ENCODE data around the gene UGT1A3. TPM values are rescaled to one million over a fixed set of nuclear protein-coding genes. Genes with fewer than 3 reads are reported as not detected.

UGT1A3 gene
- total RNA-seq, 1 donor from 2014 or later = not detected

DNA sequence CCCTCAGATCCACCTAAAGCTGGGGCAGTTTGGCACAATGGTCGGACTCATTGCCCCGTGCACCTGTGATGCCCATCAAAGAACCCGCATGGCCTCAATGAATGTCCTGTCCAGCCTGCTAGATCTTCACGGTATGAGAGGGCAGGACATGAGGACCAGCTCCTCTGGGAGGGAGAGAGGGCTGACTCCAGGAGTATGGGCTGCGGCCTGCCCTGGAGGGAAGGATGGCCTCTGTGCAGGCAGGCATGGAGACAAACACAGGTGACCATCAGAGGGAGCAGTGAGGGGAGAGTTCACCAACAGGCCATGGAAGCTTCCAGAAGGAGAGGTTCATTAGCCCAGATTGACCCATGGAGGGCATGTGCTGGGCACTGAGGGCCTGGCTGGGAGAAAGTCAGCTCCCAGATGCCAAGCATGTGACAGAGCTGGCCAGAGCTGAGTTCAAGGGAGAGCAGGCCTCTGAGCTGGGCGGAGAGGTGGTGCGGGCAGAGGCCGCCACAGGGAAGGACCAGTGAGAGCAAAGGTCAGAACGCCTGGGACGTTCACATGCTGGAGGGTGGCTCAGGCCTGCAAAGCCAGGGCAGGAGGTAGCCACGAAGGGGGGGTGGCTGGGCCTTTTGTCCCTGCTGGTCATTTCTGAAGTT is 89.3 kb downstream of the UGT1A3 start:
- no peak for DNase-seq

DNA sequence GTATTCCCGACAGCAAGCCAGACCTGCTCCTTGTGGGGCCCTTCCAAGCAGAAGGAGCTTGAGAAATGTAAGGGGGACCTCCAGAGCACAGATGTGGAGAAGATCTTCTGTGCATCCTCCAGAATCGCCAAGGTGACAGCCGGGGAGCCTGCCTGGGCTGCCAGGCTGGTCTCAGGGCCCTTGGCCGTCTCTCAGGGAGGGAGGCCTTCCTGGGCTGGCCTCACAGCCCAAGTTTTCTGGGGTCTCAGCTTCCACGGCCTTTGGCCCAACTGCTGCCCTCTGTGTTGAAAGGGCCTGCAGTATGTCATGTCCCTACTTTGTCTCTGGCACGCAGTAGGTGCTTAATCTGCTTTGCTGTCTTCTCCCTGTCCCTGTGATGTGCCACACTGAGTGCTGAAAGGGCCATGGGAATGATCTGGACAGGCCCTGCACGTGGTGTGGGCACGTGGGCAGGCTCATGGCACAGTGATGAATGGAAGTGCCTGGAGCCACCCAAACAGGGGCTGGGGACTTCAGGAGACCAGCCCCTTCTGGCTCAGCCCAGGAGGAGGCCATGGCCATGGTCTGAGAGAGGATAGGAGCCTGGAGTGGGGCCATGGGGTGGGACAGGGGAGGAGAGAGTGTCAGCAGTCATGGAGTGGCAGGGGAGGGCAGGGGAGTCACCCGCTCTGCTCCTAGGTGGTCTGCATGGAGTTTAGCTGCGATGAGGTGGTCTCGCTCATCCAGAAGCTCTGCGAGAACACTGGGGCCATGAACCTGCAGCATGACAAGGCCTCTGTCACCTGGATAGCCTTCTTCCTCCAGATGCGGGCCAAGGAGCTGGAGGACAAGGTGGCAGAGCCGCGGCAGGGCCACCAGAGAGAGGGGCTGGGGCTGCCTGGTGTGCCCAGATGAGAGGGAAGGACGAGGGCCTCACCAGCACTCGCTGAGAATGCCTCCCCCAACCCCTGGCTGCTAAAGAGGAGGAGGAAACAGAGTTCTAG is 90.1 kb downstream of the UGT1A3 start:
- no peak for DNase-seq

DNA sequence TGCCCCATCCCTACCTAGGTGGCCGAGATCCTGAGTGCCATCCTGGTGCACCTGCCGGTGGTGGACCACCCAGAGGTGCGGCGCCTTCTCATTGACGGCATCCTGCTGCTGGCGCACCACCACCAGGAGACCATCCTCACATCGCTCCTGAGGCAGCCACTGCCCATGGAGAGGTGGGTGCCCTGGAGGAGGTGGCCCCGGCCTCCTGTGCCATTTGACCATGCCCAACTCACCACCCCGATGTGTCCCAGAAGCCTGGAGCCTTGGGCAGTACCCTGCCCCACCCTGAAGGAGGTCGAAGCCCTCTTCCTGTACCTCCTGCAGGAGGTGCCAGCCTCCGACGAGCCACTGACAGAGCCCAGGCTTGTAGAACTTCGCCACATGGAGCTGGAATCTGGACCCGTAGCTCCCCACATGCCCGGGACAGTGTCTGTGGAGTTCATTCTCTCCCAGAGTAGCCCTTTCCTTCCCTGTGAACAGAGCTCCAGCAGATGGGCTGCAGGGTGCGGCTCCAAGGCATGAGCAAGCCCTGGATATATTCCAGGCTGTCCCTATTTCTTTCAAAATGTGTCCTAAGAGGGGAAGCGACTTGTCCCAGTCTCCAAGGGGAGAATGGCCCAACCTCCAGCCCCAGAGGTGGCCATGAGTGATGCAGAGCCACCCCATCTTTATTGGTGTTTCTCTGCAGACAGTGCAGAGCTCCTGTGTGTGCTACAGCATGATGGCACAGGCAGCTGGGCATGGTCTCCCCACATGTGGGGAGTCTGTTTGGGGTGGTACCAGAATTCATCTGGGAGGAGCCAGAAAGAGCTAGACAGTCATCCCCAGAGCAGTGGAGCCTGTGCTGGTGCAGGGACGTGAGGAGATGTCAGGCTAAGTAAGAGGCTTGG is 91.3 kb downstream of the UGT1A3 start:
- DNase-seq = no peak

DNA sequence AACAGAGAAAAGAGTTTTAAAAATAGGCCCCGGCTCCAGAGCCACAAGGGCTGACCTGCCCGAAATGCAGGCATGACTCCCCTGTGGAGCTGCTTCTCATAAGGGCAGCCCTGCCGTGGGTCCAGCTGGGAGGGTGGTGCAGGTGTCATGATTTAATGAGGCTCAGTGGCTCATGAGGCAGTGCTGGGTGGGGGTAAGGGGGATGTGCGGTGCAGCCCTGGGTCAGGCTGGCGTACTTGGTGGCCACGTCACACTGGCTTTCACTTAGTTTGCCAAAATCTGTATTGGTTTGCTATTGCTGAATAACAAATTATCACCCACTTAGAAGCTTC is 91.9 kb downstream of the UGT1A3 start:
- no peak for DNase-seq

DNA sequence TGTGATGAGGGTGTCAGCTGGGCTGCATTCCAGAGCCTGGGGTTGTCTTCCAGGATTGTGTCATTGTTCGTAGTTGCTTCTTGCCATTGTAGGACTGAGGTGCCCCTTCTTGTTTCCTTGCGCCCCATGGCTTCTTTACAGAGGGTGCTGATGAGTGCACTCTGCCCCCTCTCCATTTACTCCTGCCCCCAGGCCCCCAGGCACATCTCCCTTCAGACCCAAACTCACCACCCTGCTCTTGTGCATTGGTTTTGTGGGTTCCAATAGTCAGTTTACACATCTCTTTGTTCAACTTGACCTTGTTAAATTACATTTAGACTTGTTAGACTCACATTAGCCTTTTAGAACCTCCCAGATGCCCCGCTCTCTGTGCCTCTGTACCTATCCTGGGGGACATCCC is 92.4 kb downstream of the UGT1A3 start:
- no peak for DNase-seq

DNA sequence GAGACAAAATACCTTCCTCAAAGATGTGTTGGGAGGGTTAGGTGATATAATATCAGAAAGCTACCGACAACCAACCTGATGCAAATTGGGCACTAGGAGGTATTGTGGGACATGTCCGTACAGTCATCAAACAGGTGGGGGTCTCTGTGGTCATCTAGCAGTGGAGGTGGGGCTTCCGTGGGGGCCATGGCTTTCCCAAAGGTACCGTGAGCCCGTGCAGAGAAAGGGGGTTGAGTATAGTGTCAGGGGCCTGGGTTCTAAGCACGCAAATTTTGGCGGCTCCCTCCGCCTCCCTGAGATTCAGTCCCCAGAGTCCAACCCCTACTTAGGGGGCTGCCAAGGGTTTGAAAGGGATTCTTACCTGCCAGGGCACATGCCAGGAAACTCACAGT is 92.9 kb downstream of the UGT1A3 start:
- DNase-seq = no peak

DNA sequence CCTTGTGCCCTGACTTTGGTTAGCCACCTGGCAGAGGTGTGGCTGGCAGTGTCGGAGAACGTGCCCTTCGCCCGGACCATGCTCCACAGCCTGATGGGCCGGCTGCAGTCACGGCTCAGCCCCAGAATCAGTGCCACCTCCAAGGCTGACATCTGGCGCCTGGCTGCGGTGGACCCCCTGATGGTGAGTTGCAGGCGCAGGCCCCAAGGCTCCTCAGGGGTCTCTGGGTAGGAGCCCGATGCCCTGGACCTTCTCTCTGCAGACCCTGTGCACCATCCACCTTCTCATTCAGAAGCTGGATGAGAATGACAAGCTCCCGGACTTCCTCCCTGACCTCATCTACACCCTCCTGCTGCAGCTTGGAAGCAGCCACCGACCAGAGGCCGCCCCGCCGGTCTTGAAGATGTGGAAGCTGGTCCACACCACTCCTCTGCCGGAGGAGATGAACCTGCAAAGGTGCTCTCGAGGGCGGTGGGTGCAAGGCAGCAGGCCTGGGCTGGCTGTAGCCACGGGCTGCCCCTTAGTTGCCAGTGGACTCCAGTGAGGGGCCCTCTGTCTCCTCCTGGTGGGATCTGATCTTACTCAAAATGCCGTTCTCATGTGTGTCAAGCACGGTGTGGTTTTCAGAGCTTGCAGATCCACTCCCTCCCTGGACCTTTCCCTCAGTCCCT is 93.4 kb downstream of the UGT1A3 start:
- no peak for DNase-seq

Other genes starting within 250 kb of the UGT1A3 start
- gene USP40, start 162.3 kb upstream of the UGT1A3 start, total RNA-seq = 21.3 and 40.9 TPM in 2 replicates
- not detected in 2 replicates for gene UGT1A8, start 111.4 kb upstream of the UGT1A3 start, total RNA-seq
- gene UGT1A10, start 92.6 kb upstream of the UGT1A3 start, total RNA-seq = not detected in 2 replicates
- gene UGT1A9, start 57.1 kb upstream of the UGT1A3 start, total RNA-seq = under 0.01 and 0.05 TPM in 2 replicates
- gene UGT1A7, start 47.1 kb upstream of the UGT1A3 start, total RNA-seq = not detected in 2 replicates
- gene UGT1A6, start 36.2 kb upstream of the UGT1A3 start, total RNA-seq = 0.88 and 2.2 TPM in 2 replicates
- not detected in 2 replicates for gene UGT1A5, start 16.1 kb upstream of the UGT1A3 start, total RNA-seq
- gene UGT1A4, start 10.3 kb upstream of the UGT1A3 start, total RNA-seq = 0.09 TPM in 1 of 2 replicates, not detected in the other
- gene UGT1A1, start 31.2 kb downstream of the UGT1A3 start, total RNA-seq = not detected in 2 replicates
- gene MROH2A, start 49.3 kb downstream of the UGT1A3 start, total RNA-seq = not detected in 2 replicates
- gene HJURP, start 125.5 kb downstream of the UGT1A3 start, total RNA-seq = 10.4 and 19.8 TPM in 2 replicates
- gene TRPM8, start 188.3 kb downstream of the UGT1A3 start, total RNA-seq = not detected in 2 replicates